CD8-positive, alpha-beta memory T cell (primary cell): ENCODE measurements around the gene SYT17. TPM values are rescaled to one million over a fixed set of nuclear protein-coding genes. Genes with fewer than 3 reads are reported as not detected.

Experiments used
- CTCF ChIA-PET: fragments of 350-600 bp; sonication (Branson Sonifier 250); formaldehyde crosslinking; loops from one replicate; lab custom pipeline; 2021; ENCODE audit warnings: antibody characterized with exemption; lab: Charles Lee
- POLR2A ChIA-PET: fragments of 350-600 bp; sonication (Branson Sonifier 250); formaldehyde crosslinking; loops from one replicate; lab custom pipeline; 2021; ENCODE audit warnings: antibody characterized with exemption; lab: Charles Lee
- DNase-seq, 5 donors: peaks; one replicate each; pipeline versions ENCODE4 v3.0.0 to v3.0.0-alpha.2; 2020 to 2022; ENCODE audit warnings: mixed read lengths in 1 of 5
- H3K27ac ChIP-seq: one replicate; pipeline ENCODE4 v1.7.0; 2013; ENCODE audit warnings: low read depth, mild to moderate bottlenecking, low read length, moderate library complexity
- H3K27me3 ChIP-seq: 2 replicates; pipeline ENCODE4 v1.7.0; 2013; ENCODE audit warnings: low read length, mild to moderate bottlenecking; ENCODE audit not compliant: insufficient read depth, poor library complexity, severe bottlenecking
- H3K36me3 ChIP-seq: 2 replicates; pipeline ENCODE4 v1.7.0; 2013; ENCODE audit warnings: mild to moderate bottlenecking, low read length, moderate library complexity; ENCODE audit not compliant: insufficient read depth
- H3K4me1 ChIP-seq: 2 replicates; pipeline ENCODE4 v1.7.0; 2013; ENCODE audit warnings: mild to moderate bottlenecking, low read length, moderate library complexity; ENCODE audit not compliant: insufficient read depth
- H3K4me3 ChIP-seq: 2 replicates; pipeline ENCODE4 v1.7.0; 2013; ENCODE audit warnings: mild to moderate bottlenecking, low read length
- H3K9me3 ChIP-seq: 2 replicates; pipeline ENCODE4 v1.7.0; 2013; ENCODE audit warnings: mild to moderate bottlenecking, low read length
- H3K27ac Mint-ChIP-seq, 8 donors: one replicate each; pipeline ENCODE4 v1.8.0; 2020 to 2021; ENCODE audit warnings: mixed read lengths in 8 of 8, mild to moderate bottlenecking in 6 of 8, inconsistent platforms in 3 of 8, moderate library complexity in 3 of 8
- H3K27me3 Mint-ChIP-seq, 2 donors: one replicate each; pipeline ENCODE4 v1.8.0; 2020 to 2021; ENCODE audit warnings: mixed read lengths in 2 of 2, mild to moderate bottlenecking in 1 of 2, moderate library complexity in 1 of 2
- H3K36me3 Mint-ChIP-seq, 3 donors: one replicate each; pipeline ENCODE4 v1.8.0; 2020 to 2021; ENCODE audit warnings: mixed read lengths in 3 of 3, inconsistent platforms in 1 of 3, mild to moderate bottlenecking in 1 of 3
- H3K4me1 Mint-ChIP-seq, 3 donors: one replicate each; pipeline ENCODE4 v1.8.0; 2020 to 2021; ENCODE audit warnings: mixed read lengths in 3 of 3, inconsistent platforms in 1 of 3, mild to moderate bottlenecking in 1 of 3
- H3K4me3 Mint-ChIP-seq, 7 donors: one replicate each; pipeline ENCODE4 v1.8.0; 2020 to 2021; ENCODE audit warnings: mixed read lengths in 7 of 7, mild to moderate bottlenecking in 6 of 7, moderate library complexity in 4 of 7, inconsistent platforms in 2 of 7
- H3K9me3 Mint-ChIP-seq, 5 donors: one replicate each; pipeline ENCODE4 v1.8.0; 2020 to 2022; ENCODE audit warnings: mixed read lengths in 5 of 5, mild to moderate bottlenecking in 3 of 5, moderate library complexity in 2 of 5, inconsistent platforms in 1 of 5
- polyA plus RNA-seq: library from polyadenylated mRNA; unstranded; fragments of 300-500 nt; fragmentation: Illumina TruSeq; gene quantifications from one replicate; pipeline ENCODE4 v1.2.3, GENCODE V29; 2021
- total RNA-seq, 2 experiments: library from RNA; stranded (reverse); gene quantifications; one replicate each; pipeline ENCODE4 v1.2.3, GENCODE V29; 2021

Gene SYT17
- total and polyA plus RNA-seq, 3 experiments from 2014 or later: not detected

- ChIA-PET CTCF (no interaction called here), POLR2A (no interaction called here)
- no peak for DNase-seq
- H3K27ac Mint-ChIP-seq: no peak overlapping the region
- no peaks in the 10 kb centered on the region for H3K9me3 ChIP-seq
- no peaks in the 10 kb centered on the region for H3K36me3 ChIP-seq
- no peaks in the 10 kb centered on the region for H3K36me3 Mint-ChIP-seq
- peaks cover 0 to 5% of the 10 kb centered on the region in 2 donors for H3K27me3 Mint-ChIP-seq
- H3K4me1 Mint-ChIP-seq: no peaks in the 10 kb centered on the region
- no peaks in the 10 kb centered on the region for H3K4me1 ChIP-seq
- no peak overlapping the region for H3K4me3 Mint-ChIP-seq
- H3K4me3 ChIP-seq: no peak overlapping the region
- H3K9me3 Mint-ChIP-seq: no peaks in the 10 kb centered on the region
- H3K27ac ChIP-seq: no peak overlapping the region
- no peaks in the 10 kb centered on the region for H3K27me3 ChIP-seq
These were observed 116.2 kb downstream of the SYT17 start for GRCh38 chr16:19284207-19284606.

GRCh38 chr16:19285431-19285830 lies 117.4 kb downstream of the SYT17 start, which contains the start of gene CLEC19A:
TSS of gene CLEC19A (plus strand) at chr16:19285731. CDS start at chr16:19285852, 121 bp downstream.
- CTCF ChIA-PET: no interaction called here

DNA sequence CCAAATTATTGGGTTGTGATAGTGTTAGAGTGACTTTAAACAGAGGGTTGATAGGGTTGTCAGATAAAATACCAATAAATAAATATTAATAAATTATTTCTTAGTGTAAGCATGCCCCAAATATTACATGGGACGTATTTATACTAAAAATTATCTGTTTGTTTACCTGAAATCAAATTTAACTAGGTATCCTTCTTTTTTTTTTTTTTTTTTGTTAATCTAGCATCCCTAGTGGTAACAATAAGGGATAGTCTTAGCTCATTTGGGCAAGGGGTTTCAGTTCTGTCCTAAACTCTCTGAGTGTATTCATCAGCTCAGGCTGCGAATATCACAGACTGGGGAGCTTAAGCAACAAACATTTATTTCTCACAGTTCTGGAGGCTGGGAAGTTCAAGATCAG lies 118.8 kb downstream of the SYT17 start:
- H3K4me3 Mint-ChIP-seq: no peak overlapping the region
- H3K36me3 Mint-ChIP-seq: no peaks in the 10 kb centered on the region
- CTCF ChIA-PET: no interaction called here

More at GRCh38 chr16:19285431-19285830, 117.4 kb downstream of the SYT17 start, which contains the start of gene CLEC19A:
- no peak within 1 kb of the TSS for H3K27ac ChIP-seq
- POLR2A ChIA-PET: no interaction called here
- H3K4me3 ChIP-seq: no peak within 1 kb of the TSS
- no peaks in the 10 kb centered on the region for H3K4me1 ChIP-seq
- no peaks in the 10 kb centered on the region for H3K36me3 ChIP-seq
- Mint-ChIP-seq H3K27me3 (peaks cover 2 to 8% of the 10 kb centered on the region in 2 donors), H3K4me3 (no peak within 1 kb of the TSS), H3K9me3 (no peaks in the 10 kb centered on the region), H3K27ac (no peak within 1 kb of the TSS), H3K4me1 (no peaks in the 10 kb centered on the region), H3K36me3 (no peaks in the 10 kb centered on the region)
- no peak for DNase-seq
- no peaks in the 10 kb centered on the region for H3K27me3 ChIP-seq
- H3K9me3 ChIP-seq: no peaks in the 10 kb centered on the region

GRCh38 chr16:19287241-19287640 lies 119.2 kb downstream of the SYT17 start:
- Histone ChIP-seq H3K4me3 (no peak overlapping the region), H3K4me1 (no peaks in the 10 kb centered on the region), H3K27ac (no peak overlapping the region), H3K27me3 (no peaks in the 10 kb centered on the region), H3K36me3 (no peaks in the 10 kb centered on the region), H3K9me3 (no peaks in the 10 kb centered on the region)
- H3K27ac Mint-ChIP-seq: no peak overlapping the region
- POLR2A ChIA-PET: no interaction called here
- H3K4me3 Mint-ChIP-seq: no peak overlapping the region
- peaks cover 8 to 17% of the 10 kb centered on the region in 2 donors for H3K27me3 Mint-ChIP-seq
- H3K36me3 Mint-ChIP-seq: no peaks in the 10 kb centered on the region
- no peaks in the 10 kb centered on the region for H3K4me1 Mint-ChIP-seq
- H3K9me3 Mint-ChIP-seq: no peaks in the 10 kb centered on the region
- CTCF ChIA-PET: no interaction called here
- no peak for DNase-seq

More for the DNA sequence above, 118.8 kb downstream of the SYT17 start:
- no peaks in the 10 kb centered on the region for H3K9me3 Mint-ChIP-seq
- Histone ChIP-seq H3K27ac (no peak overlapping the region), H3K4me3 (no peak overlapping the region), H3K36me3 (no peaks in the 10 kb centered on the region), H3K9me3 (no peaks in the 10 kb centered on the region), H3K4me1 (no peaks in the 10 kb centered on the region), H3K27me3 (no peaks in the 10 kb centered on the region)
- no peaks in the 10 kb centered on the region for H3K4me1 Mint-ChIP-seq
- peaks cover 8 to 17% of the 10 kb centered on the region in 2 donors for H3K27me3 Mint-ChIP-seq
- POLR2A ChIA-PET: no interaction called here
- no peak for DNase-seq
- H3K27ac Mint-ChIP-seq: no peak overlapping the region

- ChIA-PET CTCF (no interaction called here), POLR2A (no interaction called here)
- no peaks in the 10 kb centered on the region for H3K9me3 Mint-ChIP-seq
- H3K4me3 Mint-ChIP-seq: no peak overlapping the region
- no peaks in the 10 kb centered on the region for H3K36me3 Mint-ChIP-seq
- Histone ChIP-seq H3K27me3 (no peaks in the 10 kb centered on the region), H3K4me3 (no peak overlapping the region), H3K9me3 (no peaks in the 10 kb centered on the region), H3K4me1 (no peaks in the 10 kb centered on the region), H3K27ac (no peak overlapping the region), H3K36me3 (no peaks in the 10 kb centered on the region)
- DNase-seq: no peak
- H3K27ac Mint-ChIP-seq: no peak overlapping the region
- H3K27me3 Mint-ChIP-seq: peaks cover 8 to 22% of the 10 kb centered on the region in 2 donors
- peaks cover 0 to 1% (median 0%) of the 10 kb centered on the region in 3 donors for H3K4me1 Mint-ChIP-seq
These were observed 121.1 kb downstream of the SYT17 start for GRCh38 chr16:19288872-19289799.

DNA sequence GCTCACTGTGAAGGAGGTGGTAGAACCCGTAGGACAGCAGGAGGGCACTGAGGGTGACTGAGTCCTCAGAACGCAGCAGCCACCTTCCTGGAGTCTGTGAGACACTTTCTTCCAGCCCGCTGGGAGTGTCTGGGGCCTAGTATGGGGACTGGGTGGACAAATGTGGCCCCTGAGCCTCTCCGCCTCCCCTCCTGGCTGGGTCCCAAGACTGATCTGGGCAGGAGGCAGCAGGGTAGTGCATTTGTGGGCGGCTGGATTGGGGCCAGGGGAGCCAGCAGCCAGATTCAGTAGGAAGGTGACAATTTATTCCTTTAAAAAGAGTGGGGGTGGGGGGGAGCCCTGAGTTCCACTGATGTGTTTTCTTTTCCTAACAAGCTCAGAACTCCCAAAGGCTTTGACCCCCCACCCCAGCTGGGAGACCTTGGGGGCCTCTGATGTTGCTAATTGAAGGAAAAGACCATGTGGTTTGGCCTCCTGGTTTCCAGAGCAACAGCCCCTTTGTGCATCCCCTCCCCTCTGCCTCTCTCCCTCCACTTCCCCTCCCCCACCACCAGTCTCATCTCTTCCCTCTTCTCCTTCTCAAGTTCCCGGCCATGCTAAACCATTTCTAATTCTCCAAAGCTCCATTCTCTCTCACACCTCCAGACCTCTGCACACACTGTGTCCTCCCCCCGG lies 121.9 kb downstream of the SYT17 start:
- Histone ChIP-seq H3K4me3 (no peak overlapping the region), H3K27ac (no peak overlapping the region), H3K4me1 (no peaks in the 10 kb centered on the region), H3K36me3 (no peaks in the 10 kb centered on the region), H3K9me3 (no peaks in the 10 kb centered on the region), H3K27me3 (no peaks in the 10 kb centered on the region)
- ChIA-PET POLR2A (no interaction called here), CTCF (no interaction called here)
- H3K36me3 Mint-ChIP-seq: no peaks in the 10 kb centered on the region
- peaks cover 8 to 22% of the 10 kb centered on the region in 2 donors for H3K27me3 Mint-ChIP-seq
- no peak for DNase-seq
- H3K4me1 Mint-ChIP-seq: peaks cover 0 to 5% (median 0%) of the 10 kb centered on the region in 3 donors
- no peaks in the 10 kb centered on the region for H3K9me3 Mint-ChIP-seq
- no peak overlapping the region for H3K27ac Mint-ChIP-seq
- H3K4me3 Mint-ChIP-seq: no peak overlapping the region

DNA sequence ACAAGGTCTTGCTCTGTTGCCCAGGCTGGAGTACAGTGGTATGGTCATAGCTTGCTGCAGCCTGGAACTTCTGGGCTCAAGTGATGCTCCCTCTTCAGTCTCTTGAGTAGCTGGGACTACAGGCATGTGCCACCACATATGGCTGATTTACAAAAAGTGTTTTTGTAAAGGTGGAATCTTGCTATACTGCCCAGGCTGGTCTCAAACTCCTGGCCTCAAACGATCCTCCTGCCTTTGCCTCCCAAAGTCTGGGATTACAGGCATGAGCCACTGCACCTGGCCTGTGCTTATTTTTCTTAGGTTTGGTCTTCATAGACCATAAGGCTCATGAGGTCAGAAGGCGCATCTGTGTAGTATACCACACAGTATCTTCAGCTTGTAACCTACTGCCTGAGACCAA lies 122.8 kb downstream of the SYT17 start:
- Histone ChIP-seq H3K27ac (no peak overlapping the region), H3K4me1 (no peaks in the 10 kb centered on the region), H3K36me3 (no peaks in the 10 kb centered on the region), H3K9me3 (no peaks in the 10 kb centered on the region), H3K4me3 (no peak overlapping the region), H3K27me3 (no peaks in the 10 kb centered on the region)
- POLR2A ChIA-PET: no interaction called here
- DNase-seq: no peak
- Mint-ChIP-seq H3K36me3 (no peaks in the 10 kb centered on the region), H3K27me3 (peaks cover 8 to 22% of the 10 kb centered on the region in 2 donors), H3K9me3 (no peaks in the 10 kb centered on the region), H3K4me1 (peaks cover 0 to 5% (median 0%) of the 10 kb centered on the region in 3 donors), H3K27ac (peak overlapping the region in 1 of 8 donors; percentile 89), H3K4me3 (no peak overlapping the region)
- CTCF ChIA-PET: no interaction called here

DNA sequence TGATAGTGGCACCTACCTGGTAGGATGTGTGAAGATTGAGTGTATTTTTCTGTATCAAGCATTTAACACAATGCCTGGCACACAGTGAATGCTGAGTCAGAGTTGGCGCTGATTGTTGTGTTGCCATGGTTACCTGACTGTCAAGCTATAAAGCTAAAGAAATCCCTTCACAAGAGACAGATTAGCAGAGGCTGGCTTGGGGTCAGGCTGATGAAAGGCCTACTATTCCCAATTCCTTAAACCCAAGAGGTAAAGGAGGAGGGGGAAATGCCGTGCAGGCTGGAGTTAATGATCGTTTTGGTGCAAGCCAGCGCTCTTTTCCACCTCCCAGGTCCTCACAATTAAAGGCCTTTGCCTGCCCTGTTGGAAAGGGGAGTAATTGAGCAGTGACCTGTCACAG lies 123.4 kb downstream of the SYT17 start:
- POLR2A ChIA-PET: no interaction called here
- H3K4me3 Mint-ChIP-seq: no peak overlapping the region
- no peak overlapping the region for H3K27ac ChIP-seq
- no peaks in the 10 kb centered on the region for H3K36me3 Mint-ChIP-seq
- peaks cover 0 to 5% (median 0%) of the 10 kb centered on the region in 3 donors for H3K4me1 Mint-ChIP-seq
- H3K9me3 ChIP-seq: no peaks in the 10 kb centered on the region
- peaks cover 8 to 22% of the 10 kb centered on the region in 2 donors for H3K27me3 Mint-ChIP-seq
- no peaks in the 10 kb centered on the region for H3K27me3 ChIP-seq
- DNase-seq: no peak
- no peaks in the 10 kb centered on the region for H3K4me1 ChIP-seq
- H3K9me3 Mint-ChIP-seq: no peaks in the 10 kb centered on the region
- no peak overlapping the region for H3K27ac Mint-ChIP-seq
- CTCF ChIA-PET: no interaction called here
- H3K4me3 ChIP-seq: no peak overlapping the region
- H3K36me3 ChIP-seq: no peaks in the 10 kb centered on the region
